Esophagus muscularis mucosa (tissue), 3 donors: Measurements from ENCODE around the gene XPA.
"Not testable (repeated sequence)": the region's sequence is repeated elsewhere in the genome, so short reads cannot be mapped to it uniquely, and the experiment has no call there.

Experiments
- POLR2AphosphoS5 ChIP-seq, 2 donors: sonication (generic); formaldehyde crosslinking; IDR thresholded peaks; one replicate each; pipeline ENCODE4 v1.6.1; 2017; ENCODE audit warnings: antibody characterized with exemption in 2 of 2
- TF ChIP-seq, protein P1 (sequence below), 3 experiments: fragments of 200-600 bp in 2 of 3; fragments of 450-650 bp in 1 of 3; sonication (generic) in 2 of 3; IDR thresholded peaks; one replicate each; pipeline ENCODE4 v1.5.1; 2017 to 2019; ENCODE audit warnings: antibody characterized with exemption in 3 of 3, mild to moderate bottlenecking in 2 of 3, moderate library complexity in 1 of 3

DNA sequence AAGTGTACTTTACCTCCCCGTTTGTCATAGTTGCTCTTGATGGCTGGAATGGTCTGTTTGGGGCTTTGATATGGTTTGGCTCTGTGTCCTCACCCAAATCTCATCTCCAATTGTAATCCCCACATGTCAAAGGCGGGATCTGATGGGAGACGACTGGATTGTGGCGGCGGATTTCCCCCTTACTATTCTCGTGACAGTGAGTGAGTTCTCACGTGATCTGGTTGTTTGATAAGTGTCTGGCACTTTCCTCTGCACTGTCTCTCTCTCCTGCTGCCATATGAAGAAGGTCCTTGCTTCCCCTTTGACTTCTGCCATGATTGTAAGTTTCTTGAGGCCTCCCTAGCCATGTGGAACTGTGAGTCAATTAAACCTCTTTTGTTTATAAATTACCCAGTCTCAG is 46.9 kb upstream of the XPA start:
- TF ChIP-seq, protein P1, sequence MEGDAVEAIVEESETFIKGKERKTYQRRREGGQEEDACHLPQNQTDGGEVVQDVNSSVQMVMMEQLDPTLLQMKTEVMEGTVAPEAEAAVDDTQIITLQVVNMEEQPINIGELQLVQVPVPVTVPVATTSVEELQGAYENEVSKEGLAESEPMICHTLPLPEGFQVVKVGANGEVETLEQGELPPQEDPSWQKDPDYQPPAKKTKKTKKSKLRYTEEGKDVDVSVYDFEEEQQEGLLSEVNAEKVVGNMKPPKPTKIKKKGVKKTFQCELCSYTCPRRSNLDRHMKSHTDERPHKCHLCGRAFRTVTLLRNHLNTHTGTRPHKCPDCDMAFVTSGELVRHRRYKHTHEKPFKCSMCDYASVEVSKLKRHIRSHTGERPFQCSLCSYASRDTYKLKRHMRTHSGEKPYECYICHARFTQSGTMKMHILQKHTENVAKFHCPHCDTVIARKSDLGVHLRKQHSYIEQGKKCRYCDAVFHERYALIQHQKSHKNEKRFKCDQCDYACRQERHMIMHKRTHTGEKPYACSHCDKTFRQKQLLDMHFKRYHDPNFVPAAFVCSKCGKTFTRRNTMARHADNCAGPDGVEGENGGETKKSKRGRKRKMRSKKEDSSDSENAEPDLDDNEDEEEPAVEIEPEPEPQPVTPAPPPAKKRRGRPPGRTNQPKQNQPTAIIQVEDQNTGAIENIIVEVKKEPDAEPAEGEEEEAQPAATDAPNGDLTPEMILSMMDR (IDR thresholded peaks at IDR 0.05): not testable (repeated sequence)
- TF ChIP-seq POLR2AphosphoS5 (IDR thresholded peaks at IDR 0.05): not testable (repeated sequence)
